ENCODE measurements around the gene MARVELD1.

DNA sequence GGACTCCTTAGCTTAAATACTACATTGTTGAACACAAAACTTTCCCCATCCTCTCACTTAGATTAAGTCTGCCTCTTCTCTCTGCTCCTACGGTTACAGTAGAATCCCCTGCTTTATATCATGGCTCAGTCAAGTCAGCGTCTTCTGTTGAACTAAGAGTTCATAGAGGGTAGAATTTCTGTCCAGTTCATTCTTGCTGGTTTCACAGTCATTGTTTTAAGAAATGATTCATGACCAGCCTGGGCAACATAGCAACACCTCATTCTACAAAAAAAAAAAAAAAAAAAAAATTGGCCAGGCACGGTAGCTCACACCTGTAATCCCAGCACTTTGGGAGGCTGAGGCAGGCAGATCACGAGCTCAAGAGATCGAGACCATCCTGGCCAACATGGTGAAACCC lies 19.7 kb downstream of the MARVELD1 start:
- TF ChIP-seq, protein P1, sequence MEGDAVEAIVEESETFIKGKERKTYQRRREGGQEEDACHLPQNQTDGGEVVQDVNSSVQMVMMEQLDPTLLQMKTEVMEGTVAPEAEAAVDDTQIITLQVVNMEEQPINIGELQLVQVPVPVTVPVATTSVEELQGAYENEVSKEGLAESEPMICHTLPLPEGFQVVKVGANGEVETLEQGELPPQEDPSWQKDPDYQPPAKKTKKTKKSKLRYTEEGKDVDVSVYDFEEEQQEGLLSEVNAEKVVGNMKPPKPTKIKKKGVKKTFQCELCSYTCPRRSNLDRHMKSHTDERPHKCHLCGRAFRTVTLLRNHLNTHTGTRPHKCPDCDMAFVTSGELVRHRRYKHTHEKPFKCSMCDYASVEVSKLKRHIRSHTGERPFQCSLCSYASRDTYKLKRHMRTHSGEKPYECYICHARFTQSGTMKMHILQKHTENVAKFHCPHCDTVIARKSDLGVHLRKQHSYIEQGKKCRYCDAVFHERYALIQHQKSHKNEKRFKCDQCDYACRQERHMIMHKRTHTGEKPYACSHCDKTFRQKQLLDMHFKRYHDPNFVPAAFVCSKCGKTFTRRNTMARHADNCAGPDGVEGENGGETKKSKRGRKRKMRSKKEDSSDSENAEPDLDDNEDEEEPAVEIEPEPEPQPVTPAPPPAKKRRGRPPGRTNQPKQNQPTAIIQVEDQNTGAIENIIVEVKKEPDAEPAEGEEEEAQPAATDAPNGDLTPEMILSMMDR (IDR thresholded peaks at IDR 0.05), result no peak
- no peak for TF ChIP-seq POLR2A (IDR thresholded peaks at IDR 0.05)

Data from Peyer's patch (tissue), 4 donors.